ENCODE results near the gene NOS3. TPM values are rescaled to one million over a fixed set of nuclear protein-coding genes. Genes with fewer than 3 reads are reported as not detected.

NOS3 gene
- total RNA-seq, 2 experiments from 2014 or later, result 5.4 to 6.2 TPM

DNA sequence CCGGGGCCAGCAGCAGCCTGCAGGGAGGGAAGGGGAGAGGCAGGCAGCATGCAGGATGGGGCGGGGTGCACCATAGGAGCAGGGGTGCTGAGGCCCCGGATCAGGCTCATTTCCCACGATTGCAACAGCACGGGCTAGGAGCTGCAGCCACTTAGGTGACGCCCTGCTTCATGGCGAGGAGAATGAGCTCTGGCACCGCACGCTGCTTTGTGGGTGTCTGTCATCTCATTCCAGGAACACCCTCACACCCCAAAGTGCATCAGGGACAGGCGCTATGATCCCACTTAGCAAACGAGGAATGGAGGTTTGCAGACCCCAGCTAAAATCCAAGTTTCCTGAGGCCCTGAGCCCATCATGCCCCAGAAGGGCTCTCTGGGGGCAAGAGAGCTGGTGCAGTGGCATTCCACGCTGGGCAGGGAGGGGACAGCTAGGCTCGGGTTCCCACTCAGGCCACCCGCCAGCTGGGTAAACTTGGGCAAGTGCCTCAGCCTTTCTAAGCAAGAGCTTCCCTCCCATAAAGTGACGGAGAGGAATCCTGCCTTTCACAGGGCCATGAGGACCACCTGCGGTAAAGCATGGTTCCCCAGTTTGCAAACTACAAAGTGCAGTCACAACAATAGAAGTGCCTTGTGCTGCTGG lies 22.0 kb upstream of the NOS3 start:
- Mint-ChIP-seq H3K27ac (no peak overlapping the region), H3K27me3 (no peaks in the 10 kb centered on the region), H3K36me3 (ENCODE audit: low read depth) (no peaks in the 10 kb centered on the region), H3K9me3 (no peaks in the 10 kb centered on the region), H3K4me1 (ENCODE audit: low read depth) (peaks cover 3% of the 10 kb centered on the region), H3K4me3 (no peak overlapping the region)
- intact Hi-C loops (cut with micrococcal nuclease), result no loop called here
- DNase-seq (no peak), ATAC-seq (no peak)
- ChIA-PET CTCF (interaction anchor here (0.6 to 2.1 kb wide), 6 partner anchors 16 to 71 kb away, joined by 3 to 17 read pairs (median 4); no protein-coding TSS in a partner anchor), POLR2A (no interaction called here)
- TF ChIP-seq, protein P1, sequence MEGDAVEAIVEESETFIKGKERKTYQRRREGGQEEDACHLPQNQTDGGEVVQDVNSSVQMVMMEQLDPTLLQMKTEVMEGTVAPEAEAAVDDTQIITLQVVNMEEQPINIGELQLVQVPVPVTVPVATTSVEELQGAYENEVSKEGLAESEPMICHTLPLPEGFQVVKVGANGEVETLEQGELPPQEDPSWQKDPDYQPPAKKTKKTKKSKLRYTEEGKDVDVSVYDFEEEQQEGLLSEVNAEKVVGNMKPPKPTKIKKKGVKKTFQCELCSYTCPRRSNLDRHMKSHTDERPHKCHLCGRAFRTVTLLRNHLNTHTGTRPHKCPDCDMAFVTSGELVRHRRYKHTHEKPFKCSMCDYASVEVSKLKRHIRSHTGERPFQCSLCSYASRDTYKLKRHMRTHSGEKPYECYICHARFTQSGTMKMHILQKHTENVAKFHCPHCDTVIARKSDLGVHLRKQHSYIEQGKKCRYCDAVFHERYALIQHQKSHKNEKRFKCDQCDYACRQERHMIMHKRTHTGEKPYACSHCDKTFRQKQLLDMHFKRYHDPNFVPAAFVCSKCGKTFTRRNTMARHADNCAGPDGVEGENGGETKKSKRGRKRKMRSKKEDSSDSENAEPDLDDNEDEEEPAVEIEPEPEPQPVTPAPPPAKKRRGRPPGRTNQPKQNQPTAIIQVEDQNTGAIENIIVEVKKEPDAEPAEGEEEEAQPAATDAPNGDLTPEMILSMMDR (IDR thresholded peaks at IDR 0.05), result no peak

DNA sequence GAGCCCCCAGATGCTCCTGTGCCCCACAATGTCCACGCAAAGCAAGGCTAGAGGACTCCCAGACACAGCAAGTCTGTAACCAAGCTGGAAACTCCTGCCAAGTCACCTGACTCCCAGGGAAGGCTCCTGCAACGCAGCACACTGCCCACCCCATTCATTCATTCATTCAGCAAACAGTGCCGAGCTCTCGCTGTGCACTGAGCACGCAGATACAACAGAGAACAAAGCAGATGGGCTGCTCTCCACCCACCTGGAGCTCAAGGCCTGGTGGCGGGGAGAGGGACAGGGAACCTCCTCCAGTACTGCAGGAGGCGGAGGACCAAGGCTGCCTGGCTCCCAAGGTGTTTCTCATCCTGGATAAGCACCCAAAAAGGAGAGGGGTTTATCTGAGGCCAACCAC lies 21.3 kb upstream of the NOS3 start:
- DNase-seq, result no peak
- Mint-ChIP-seq H3K27me3 (no peaks in the 10 kb centered on the region), H3K4me3 (no peak overlapping the region), H3K36me3 (ENCODE audit: low read depth) (no peaks in the 10 kb centered on the region), H3K4me1 (ENCODE audit: low read depth) (peaks cover 7% of the 10 kb centered on the region), H3K27ac (no peak overlapping the region), H3K9me3 (no peaks in the 10 kb centered on the region)
- no peak for ATAC-seq
- intact Hi-C loops (cut with micrococcal nuclease), result no loop called here
- POLR2A ChIA-PET, result no interaction called here
- TF ChIP-seq, protein P1 (IDR thresholded peaks at IDR 0.05), result no peak
- CTCF ChIA-PET, result interaction anchor here (0.6 to 2.1 kb wide), 6 partner anchors 16 to 71 kb away, joined by 3 to 17 read pairs (median 4); no protein-coding TSS in a partner anchor

DNA sequence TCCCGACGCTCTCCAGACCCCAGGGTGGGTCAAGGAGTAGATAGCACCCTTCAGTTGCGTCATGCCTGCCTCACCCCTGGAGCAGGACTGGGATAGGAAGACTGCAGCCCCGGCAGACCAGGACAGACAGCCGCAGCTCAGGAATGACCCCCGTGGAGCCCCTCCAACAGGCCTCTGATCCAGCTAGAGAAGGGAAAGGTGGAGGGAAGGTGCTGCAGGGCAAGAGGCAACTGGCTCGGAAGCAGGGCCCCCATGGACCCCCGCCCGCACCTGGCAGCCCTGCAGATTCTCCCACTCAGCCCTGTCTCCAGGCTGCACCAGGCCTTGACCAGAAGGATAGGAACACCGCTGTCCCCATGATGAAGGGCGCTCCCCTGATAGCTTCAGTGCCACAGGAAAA lies 20.4 kb upstream of the NOS3 start:
- H3K27ac Mint-ChIP-seq, result no peak overlapping the region

DNA sequence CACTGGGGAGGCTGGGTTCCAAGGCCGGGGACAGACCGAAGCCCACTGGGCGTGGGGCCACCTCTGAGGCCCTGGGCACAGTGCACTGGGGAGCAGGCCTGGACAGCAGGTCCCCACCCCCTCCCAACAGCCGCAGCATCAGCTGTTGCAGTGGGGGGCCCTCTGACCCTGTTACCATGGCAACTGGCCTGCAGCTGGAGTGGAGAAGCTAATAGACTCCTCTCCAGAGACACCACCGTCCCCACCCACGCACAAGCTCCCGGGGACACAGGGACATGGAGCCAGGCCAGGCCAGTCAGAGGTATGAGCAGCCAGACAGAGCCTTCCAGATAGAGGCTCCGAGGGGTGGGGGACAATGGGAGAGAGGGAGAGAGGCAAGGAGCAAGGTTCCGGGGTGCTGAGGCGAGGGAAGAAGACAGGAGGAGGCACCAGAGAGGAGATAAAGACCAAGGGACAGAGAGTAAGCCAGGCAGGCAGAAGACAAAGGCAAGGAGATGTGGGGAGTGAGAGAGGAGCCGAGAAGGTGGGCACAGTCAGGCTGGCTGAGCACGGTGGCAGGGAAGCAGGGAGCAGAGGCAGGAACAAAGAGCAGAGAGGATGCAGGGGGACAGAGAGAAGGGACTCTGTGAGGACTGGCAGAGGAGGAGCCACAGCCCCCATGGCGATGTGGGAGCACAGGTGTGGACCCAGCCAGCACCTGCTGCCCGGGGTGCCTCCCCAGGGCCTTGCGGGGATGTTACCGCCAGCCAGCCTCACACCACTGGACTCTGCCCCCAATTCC lies 19.4 kb upstream of the NOS3 start:
- POLR2A ChIA-PET, result no interaction called here
- ATAC-seq, result no peak

More for the DNA sequence above, 20.4 kb upstream of the NOS3 start:
- no peak overlapping the region for H3K4me3 Mint-ChIP-seq
- no peaks in the 10 kb centered on the region for H3K9me3 Mint-ChIP-seq
- CTCF ChIA-PET, result interaction anchor here (0.7 to 2.1 kb wide), 3 partner anchors 15 to 72 kb away, joined by 3 to 17 read pairs (median 4); no protein-coding TSS in a partner anchor
- TF ChIP-seq, protein P1 (IDR thresholded peaks at IDR 0.05), result no peak
- DNase-seq (no peak), ATAC-seq (no peak)
- POLR2A ChIA-PET, result interaction anchor here (0.8 kb wide), 1 partner anchor 15 kb away, joined by 3 read pairs; no protein-coding TSS in a partner anchor
- H3K27me3 Mint-ChIP-seq, result no peaks in the 10 kb centered on the region
- peaks cover 12% of the 10 kb centered on the region for H3K4me1 Mint-ChIP-seq (ENCODE audit: low read depth)
- no peaks in the 10 kb centered on the region for H3K36me3 Mint-ChIP-seq (ENCODE audit: low read depth)
- intact Hi-C loops (cut with micrococcal nuclease), result no loop called here

More for the DNA sequence above, 19.4 kb upstream of the NOS3 start:
- Mint-ChIP-seq H3K36me3 (ENCODE audit: low read depth) (no peaks in the 10 kb centered on the region), H3K27me3 (peaks cover 5% of the 10 kb centered on the region), H3K9me3 (no peaks in the 10 kb centered on the region), H3K27ac (no peak overlapping the region), H3K4me1 (ENCODE audit: low read depth) (peaks cover 14% of the 10 kb centered on the region), H3K4me3 (no peak overlapping the region)
- DNase-seq, result no peak
- TF ChIP-seq, protein P1 (IDR thresholded peaks at IDR 0.05), result no peak
- CTCF ChIA-PET, result interaction anchor here (0.9 to 1.1 kb wide), 3 partner anchors 9 to 47 kb away, joined by 3 to 5 read pairs (median 3); no protein-coding TSS in a partner anchor
- intact Hi-C loops (cut with micrococcal nuclease), result no loop called here
